GM19351 (cell line): ENCODE measurements around the gene NID2.

Experiments used
- ATAC-seq: cut with Tn5 transposase; IDR thresholded peaks from one replicate; pipeline ENCODE4 v1.9.1; 2021; ENCODE audit warnings: mild to moderate bottlenecking, moderate library complexity; ENCODE audit not compliant: unreplicated experiment

The NID2 gene

DNA sequence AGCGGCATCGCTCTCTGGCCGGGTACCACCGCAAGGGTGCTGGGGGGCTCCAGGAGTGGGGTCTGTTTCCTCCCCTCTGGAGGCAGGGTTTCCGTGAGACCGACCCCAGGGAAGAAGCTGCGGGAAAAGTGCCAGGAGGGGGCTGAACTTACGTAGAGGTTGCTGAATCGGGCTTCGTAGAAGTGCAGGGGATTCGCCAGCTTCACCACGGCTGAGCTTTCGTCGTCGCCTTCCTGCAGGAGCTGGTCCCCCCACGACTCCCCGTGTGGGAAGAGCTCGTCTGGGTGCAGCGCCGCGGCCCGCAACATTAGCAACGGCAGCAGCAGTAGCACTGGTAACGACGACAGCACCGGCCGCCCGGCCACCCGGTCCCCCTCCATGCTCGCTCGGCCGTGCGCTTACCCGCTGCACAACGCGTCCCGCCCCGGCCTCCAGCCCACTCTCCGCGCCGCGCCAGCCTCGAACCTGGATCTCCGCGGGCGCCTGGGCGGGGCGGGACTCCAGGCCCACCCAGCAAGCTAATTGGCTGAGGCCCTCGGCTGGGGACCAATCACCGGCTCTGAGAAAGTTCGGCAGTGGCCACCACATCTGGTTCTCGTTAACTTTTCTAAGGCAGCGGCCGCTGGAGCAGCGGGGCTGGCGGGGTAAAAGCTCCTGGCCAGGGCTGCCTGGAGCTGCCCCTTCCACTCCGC, at the start of gene NID2:
NID2 (minus strand) TSS at position 445 of the 692 bp plus-strand sequence; CDS start at position 380, 65 bp downstream.
- no peak for ATAC-seq

DNA sequence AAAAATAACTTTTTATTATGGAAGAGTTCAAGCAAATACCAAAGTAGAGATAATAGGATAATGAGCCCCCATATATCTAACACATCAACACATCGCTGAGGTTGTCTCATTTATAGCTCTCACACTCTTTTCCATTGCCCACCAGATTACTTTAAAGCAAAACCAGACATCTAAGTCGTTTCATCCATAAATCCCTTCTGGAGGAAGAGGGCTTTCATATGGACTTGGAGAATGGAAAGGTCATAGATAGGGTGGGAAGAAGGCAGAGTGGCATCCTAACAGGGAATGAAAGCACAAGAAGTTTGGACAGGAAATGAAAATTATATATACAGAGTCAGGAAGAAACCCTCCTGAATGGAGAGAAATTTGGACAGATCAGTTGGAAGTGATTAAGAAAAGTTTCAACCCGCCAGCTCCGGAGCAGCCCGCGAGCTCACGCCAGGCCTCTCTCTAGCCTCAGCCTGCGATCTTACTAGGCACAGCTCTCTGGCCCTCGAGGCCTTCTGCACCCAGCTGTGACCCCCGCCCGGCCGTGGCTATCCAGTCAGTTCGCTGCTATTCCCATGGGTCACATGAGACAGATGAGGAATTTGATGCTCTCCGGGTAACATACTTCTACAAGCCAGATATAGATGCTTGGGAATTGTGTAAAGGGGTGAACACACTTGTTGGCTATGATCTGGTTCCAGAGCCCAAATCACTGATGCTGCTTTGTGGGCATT, 48.4 kb upstream of the NID2 start:
- no peak for ATAC-seq

DNA sequence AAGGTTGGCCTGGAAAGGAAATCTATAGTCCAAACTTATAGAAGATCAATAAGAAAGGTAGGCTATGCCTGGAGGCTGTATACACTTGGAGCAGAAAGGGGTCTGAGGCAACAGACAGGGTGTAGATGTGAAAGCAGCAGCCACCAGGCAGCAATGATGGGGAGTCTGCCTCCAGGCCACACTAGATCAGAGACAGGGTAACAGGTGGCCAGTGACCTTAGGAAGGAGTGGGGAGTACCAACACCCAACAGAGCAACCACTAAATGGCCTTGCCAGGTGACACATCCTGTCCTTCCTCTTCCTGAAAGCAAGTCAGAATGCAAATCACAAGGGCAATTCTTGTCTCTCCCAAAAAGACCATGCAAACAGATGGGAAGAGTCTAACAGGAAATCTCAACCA, 46.4 kb upstream of the NID2 start:
- no peak for ATAC-seq

DNA sequence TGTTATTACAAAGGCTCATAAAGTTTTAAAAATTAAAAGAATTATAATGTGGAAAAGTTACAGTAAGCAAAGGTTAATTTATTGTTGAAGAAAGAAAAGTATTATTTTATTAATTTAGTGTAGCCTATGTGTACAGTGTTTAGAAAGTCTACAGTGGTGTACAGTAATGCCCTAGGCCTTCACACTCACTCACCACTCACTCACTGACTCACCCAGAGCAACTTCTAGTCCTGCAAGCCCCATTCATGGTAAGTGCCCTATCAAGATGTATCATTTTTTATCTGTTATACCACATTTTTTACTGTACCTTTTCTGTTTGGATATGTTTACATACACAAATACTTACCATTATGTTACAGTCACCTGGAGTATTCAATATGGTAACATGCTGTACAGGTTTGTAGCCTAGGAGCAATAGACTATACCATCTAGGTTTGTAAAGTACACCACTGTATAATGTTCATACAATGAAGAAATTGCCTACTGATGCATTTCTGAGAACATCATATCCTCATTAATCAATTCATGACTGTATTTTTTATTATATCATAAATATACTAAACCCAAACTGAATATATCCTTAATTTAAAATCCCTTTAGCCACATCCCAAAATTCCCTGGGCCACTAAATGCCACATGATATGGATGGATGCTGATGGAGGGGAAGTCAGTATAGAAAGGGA, 43.6 kb upstream of the NID2 start:
- no peak for ATAC-seq

GRCh38 chr14:52111583-52111982, 42.7 kb upstream of the NID2 start:
- no peak for ATAC-seq

- ATAC-seq: no peak
These were observed 41.7 kb upstream of the NID2 start for GRCh38 chr14:52110441-52111086.

DNA sequence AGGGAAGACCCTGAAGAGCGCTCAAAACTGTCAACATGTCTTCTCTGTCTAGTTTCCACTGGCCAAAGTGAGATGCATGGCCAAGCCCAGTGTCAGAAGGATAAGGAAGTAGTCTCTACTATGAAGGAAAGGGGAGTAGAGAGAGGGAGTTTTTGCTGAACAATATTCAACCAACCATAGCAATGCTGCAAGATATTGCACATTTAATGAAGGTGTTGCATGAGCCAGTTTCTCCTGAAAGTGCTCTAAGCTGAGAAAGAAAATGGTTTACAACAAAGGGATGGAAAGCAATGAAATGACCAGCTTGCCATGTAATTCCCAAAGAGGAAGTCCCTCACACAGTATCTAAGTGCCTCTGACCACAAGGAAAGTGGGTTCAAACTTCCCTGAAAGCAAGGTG, 40.0 kb upstream of the NID2 start:
- ATAC-seq: no peak

- no peak for ATAC-seq
These were observed 38.0 kb upstream of the NID2 start for GRCh38 chr14:52106840-52107239.

- no peak for ATAC-seq
These were observed 34.6 kb upstream of the NID2 start for GRCh38 chr14:52103416-52103815.

DNA sequence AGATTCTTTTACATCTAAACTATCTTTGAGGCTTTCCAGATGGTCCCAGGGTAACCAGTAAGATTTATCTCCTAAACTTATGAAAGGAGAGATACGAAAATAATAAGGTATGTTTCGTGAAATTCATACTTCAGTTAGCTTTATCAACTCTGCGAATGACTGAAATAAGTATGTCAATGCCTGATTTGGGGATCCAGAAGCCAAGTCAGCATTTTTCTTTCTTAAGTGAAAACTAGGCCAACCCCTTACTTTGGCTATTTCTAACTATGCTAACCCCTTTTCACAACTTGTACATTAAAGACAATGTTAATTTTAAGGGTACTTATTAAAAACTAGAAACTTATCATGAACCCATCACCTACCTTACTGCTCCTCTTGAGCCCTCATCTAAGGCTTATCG, 26.9 kb upstream of the NID2 start:
- ATAC-seq: no peak

DNA sequence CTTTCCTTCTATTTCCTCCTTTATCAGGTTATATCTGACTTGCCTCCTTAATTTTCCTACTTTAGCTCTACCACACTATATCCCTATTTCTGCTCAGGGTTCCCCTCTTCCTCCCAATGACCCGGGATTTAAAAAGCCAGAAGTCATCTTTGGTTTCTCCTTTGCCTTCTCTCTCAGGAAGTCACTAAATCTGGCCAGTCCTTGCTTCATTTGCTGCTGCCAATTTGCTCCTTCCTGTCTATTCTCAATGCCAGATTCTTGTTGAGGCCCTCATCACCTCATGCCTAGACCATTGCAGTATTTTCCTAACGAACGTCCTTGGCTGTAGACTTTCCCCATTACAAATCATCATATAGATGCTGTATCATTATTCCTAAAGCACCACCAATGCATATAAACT, 26.5 kb upstream of the NID2 start:
- ATAC-seq: no peak

GRCh38 chr14:52094546-52095271, 25.9 kb upstream of the NID2 start:
- no peak for ATAC-seq

DNA sequence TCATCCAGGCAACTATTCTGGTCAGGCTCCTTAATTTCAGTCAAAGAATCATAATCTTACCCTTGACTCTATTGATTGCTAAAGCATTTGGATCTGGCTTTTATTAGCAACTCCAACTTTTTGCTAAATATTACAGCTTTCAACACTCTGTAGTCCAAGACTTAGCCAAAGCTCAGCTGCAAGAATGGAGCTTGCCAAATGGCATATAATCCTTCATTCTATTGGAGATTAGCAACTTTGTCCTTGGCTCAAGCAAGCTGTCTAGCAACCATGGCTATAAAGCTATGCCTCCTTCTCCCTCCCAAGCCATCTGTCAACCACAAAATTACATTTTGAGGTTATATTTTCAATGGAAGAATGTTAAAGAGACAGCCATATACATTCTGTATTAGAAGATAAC, 23.1 kb upstream of the NID2 start:
- no peak for ATAC-seq

DNA sequence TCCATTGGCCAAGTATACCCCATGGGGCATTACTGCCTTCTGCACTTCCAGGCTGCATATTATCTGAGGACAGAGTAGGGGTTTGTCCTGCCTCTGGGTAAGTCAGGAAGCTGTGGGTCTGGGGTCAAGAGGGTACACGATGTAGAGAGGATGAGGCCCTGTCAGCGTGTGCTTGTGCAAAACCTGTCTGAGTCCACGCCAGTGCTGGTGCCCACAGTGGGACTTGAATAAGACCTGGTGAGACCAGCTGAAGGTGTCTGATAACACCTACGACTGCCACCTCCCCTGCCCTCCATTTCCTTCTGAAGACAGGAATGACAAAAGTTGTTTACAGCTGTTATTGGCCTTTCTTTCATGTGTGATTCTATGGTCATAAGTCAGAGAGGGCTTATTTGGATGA, 22.1 kb upstream of the NID2 start:
- no peak for ATAC-seq

DNA sequence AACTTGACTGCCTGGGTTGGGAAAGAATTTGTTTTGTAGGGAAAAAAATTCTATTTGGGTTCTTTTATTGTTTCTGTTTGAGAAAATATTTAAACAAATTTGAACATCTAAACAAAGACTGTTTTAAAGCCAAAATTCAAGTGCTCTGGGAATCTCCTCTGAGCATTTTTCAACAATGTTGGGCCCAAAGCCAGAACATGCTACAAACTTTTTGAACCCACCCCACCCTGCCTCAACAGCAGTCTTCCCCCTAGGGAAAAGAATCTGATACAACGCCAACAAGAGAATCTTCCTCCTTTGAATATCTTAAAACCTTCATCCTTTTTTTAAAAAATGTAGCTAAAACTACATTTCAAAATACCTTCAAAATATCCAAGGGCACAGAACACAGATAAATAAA, 20.4 kb upstream of the NID2 start:
- no peak for ATAC-seq

DNA sequence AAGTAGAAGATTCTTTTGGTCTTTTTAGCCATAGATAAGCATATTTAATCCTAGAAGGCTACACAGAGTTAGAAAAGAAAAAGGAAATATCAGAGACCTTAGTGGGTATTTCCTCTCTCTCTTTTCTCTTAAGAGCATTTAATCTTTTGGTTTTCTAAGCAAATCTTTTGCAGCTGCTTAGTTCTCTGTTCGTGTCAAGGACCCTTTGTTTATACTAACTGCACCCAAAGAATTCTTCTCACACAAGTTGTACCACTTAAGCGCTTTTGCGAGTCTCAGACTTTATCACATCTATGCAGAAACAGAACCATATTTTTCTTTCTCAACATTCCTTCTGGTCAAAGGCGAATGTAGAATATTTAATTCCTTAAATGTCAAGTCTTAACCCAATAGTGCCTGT, 17.9 kb upstream of the NID2 start:
- ATAC-seq: no peak

DNA sequence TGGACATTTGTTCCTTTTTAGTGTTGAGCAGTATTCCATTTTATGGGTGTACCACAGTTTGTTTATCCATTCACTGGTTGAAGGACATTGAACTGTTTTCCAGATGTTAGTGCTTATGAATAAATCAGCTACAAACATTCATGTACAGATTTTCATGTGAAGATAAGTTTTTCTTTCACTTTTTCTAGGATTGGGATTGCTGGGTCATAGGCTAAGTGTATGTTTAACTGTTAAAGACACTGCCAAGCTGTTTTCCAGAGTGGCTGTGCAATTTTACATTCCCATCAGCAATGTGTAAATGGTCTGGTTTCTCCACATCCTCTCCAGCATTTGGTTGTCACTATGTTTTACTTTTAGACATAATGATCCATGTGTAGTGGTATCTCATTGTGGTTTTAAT, 14.0 kb upstream of the NID2 start:
- no peak for ATAC-seq

- ATAC-seq: no peak
These were observed 13.1 kb upstream of the NID2 start for GRCh38 chr14:52081964-52082363.

DNA sequence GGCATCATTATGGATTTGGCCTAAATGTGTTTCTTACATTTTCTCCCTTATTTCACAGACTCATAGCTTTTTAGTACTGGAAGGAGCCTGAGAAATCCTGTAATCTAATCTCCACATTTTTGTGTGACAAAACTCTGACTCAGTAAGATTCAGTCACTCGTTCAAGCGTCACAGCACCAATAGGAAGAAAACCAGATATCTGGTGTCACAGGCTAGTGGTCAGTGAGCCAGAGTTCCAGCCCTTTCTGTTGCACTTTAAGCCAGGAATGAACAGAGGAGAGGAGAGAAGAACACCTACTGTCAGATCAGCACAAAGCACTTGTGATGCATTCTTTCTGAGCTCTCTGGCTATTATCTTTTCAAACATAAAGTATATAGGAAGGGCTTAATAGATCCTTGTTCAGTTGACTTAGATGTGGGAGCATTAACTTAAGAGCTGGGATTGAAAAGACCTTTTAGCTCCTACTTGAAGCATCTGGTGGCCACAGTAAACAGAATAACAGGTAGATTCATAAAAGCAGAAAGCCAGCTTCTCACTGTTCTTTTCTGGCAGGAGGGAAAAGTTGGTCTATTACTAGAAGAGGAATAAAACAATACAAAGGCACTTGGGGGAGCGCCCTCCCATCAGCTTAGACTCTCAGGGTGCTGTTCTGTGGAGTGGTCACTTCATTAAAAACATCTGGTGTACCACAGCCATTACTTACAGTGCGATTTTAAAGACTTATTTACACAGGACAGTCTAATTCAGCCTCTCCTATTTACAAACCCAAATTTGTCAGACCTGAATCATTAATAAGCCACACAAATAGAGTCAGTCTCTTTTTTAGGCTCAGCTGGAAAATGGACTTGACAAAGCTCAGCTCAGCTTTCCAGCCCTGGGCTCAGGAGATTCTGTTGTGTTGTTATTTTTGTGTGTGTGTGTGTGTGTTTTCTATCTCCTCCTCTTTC, 12.2 kb upstream of the NID2 start:
- no peak for ATAC-seq
